Coronary artery (tissue), 2 donors: Measurements from ENCODE around the gene MAP3K4.

Experiments
- DNase-seq: peaks from one replicate; pipeline ENCODE4 v3.0.0-alpha.2; 2017; ENCODE audit warnings: low spot score
- H3K27ac ChIP-seq, 2 donors: fragments of 200-600 bp; sonication (generic); one replicate each; pipeline ENCODE4 v1.5.1; 2016 to 2019
- H3K4me3 ChIP-seq: fragments of 200-600 bp; sonication (generic); 2 replicates; pipeline ENCODE4 v1.5.1; 2016; ENCODE audit warnings: mild to moderate bottlenecking, moderate library complexity
- CTCF ChIP-seq: fragments of 200-600 bp; sonication (generic); IDR thresholded peaks from one replicate; pipeline ENCODE4 v1.5.1; 2019; ENCODE audit warnings: antibody characterized with exemption

The MAP3K4 gene

GRCh38 chr6:161125591-161125990, 134.0 kb downstream of the MAP3K4 start:
- TF ChIP-seq CTCF = no peak
- no peak for DNase-seq
- H3K27ac ChIP-seq = no peak overlapping the region
- no peak overlapping the region for H3K4me3 ChIP-seq

GRCh38 chr6:161127071-161127740, 135.6 kb downstream of the MAP3K4 start:
- H3K4me3 ChIP-seq = no peak overlapping the region
- no peak for DNase-seq
- no peak for TF ChIP-seq CTCF
- H3K27ac ChIP-seq = no peak overlapping the region

GRCh38 chr6:161128230-161128629, 136.7 kb downstream of the MAP3K4 start:
- no peak for DNase-seq
- TF ChIP-seq CTCF = no peak
- no peak overlapping the region for H3K4me3 ChIP-seq

GRCh38 chr6:161128680-161129196, 137.2 kb downstream of the MAP3K4 start:
- no peak for DNase-seq
- Histone ChIP-seq H3K4me3 (no peak overlapping the region), H3K27ac (no peak overlapping the region)
- no peak for TF ChIP-seq CTCF

More at GRCh38 chr6:161128230-161128629, 136.7 kb downstream of the MAP3K4 start:
- no peak overlapping the region for H3K27ac ChIP-seq

- TF ChIP-seq CTCF = no peak
- Histone ChIP-seq H3K27ac (no peak overlapping the region), H3K4me3 (no peak overlapping the region)
- DNase-seq = no peak
Observed at GRCh38 chr6:161130541-161130940, 139.0 kb downstream of the MAP3K4 start.

- no peak for TF ChIP-seq CTCF
Observed at GRCh38 chr6:161130967-161131766, 139.6 kb downstream of the MAP3K4 start.

More at GRCh38 chr6:161130967-161131766, 139.6 kb downstream of the MAP3K4 start:
- no peak for DNase-seq
- Histone ChIP-seq H3K27ac (no peak overlapping the region), H3K4me3 (no peak overlapping the region)
